ENCODE results near the gene MDK. TPM values are rescaled to one million over a fixed set of nuclear protein-coding genes. Genes with fewer than 3 reads are reported as not detected.

MDK gene
- total and polyA plus RNA-seq, 2 of the 4 experiments (the other 2 are of a cell fraction) = 25.8 to 377 TPM

DNA sequence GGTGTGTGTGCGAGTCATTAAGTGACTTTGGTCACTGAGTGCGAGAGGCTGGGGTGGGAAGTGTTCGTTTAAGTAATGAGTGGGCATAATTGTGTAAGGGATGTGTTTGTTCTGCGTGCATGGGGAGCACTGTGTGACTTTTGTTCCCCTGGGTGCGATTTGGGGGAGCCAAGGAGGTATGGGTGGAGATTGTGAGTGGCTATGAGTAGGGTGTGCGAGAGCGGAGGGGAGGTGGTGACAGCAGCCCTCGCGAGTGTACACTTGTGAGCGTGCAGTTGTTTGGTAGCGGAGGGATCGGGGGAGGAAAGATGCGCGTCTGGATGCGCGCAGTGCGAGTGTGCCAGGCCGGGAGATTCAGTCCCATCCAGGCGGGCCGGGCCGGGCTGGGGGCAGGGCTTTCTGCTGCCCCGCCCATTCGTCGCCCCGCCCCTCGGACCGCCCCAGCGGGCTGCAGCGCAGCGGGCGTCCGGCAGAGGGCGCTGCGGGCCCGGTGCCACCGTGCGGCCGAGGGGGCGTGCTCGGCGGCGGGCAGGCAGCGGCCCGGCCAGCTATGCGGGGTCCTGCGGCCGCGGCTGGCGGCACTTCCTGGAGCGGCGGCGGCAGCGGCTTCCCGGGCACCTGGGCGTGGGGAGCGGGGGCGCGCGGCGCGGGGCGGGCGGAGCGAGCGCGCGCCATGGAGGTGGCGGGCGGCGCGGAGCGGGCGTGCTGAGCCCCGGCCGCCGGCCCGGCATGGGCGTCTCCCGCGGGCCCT lies 34.4 kb upstream of the MDK start, which contains the start of gene DGKZ (continued):
- no peak for TF ChIP-seq ELK1 (IDR thresholded peaks at IDR 0.05; ENCODE audit: borderline replicate concordance, low read depth, low read length)

Data from IMR-90 (cell line).